Caki2 (cell line): Measurements from ENCODE around the gene ZNF830. TPM values are rescaled to one million over a fixed set of nuclear protein-coding genes. Genes with fewer than 3 reads are reported as not detected.
A peak's percentile ranks its signal among the peaks of the same experiment; 100 is the strongest.
"Not testable (repeated sequence)": the region's sequence is repeated elsewhere in the genome, so short reads cannot be mapped to it uniquely, and the experiment has no call there.

Experiments used
- DNase-seq: peaks from one replicate; pipeline ENCODE4 v3.0.0-alpha.2; 2015; ENCODE audit warnings: low read depth
- in situ Hi-C: cut with HindIII; loops from 2 replicates; pipeline ENCODE4 v1.10.0; 2016; ENCODE audit warnings: low sequenced_read_pairs, low pct_unique_long_range_greater_than_20kb, mixed read lengths
- total RNA-seq: library from RNA; depleted of rRNA; stranded (reverse); fragments of >200 nt; shearing (Covaris generic); gene quantifications from 2 replicates; pipeline ENCODE4 v1.2.3, GENCODE V29; 2014; ENCODE audit warnings: low replicate concordance

The ZNF830 gene
- total RNA-seq, 1 experiment from 2014 or later = 9.8 TPM

DNA sequence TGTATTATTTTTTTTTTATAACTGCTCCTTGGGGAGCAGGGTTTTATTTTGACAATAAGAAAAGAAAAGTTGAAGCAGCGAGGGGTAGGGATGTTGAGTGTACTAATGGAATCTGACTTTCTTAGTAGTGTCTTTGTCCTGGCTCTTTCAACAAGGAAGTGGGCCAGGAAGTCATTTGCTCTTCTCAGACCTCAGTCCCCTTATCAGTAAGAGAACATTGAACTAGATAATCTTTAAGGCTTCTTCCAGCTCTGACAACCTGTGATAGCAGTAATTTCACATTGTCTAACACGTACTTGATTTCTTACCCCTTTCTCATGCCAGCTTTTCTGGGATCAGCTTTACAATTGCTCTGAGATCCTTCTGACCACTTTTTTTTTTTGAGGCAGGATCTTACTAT, 27.3 kb downstream of the ZNF830 start:
- no peak for DNase-seq
- in situ Hi-C loops = no loop called here

DNA sequence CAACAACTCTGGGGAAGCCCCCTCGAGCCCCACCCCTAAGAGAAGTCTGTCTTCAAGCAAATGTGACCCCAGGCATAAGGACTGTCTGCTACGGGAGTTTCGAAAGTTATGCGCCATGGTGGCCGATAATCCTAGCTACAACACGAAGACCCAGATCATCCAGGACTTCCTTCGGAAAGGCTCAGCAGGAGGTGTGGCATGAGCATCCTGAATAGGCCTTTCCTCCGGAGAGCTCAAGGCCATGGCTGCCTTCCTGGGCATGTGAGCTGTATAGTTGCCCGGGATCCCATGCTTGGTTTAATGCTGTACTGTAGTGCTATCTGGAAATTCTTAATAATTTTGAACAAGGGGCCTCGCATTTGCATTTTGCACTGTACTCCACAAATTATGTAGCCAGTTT, 28.1 kb downstream of the ZNF830 start:
- in situ Hi-C loops = no loop called here

GRCh38 chr17:34990921-34991365, 29.6 kb downstream of the ZNF830 start:
- DNase-seq = no peak
- in situ Hi-C loops = no loop called here

More for the DNA sequence above, 28.1 kb downstream of the ZNF830 start:
- no peak for DNase-seq

- in situ Hi-C loops = no loop called here
- DNase-seq = no peak
Measured at GRCh38 chr17:34991606-34992005, 30.3 kb downstream of the ZNF830 start.

GRCh38 chr17:34993031-34993430, 31.7 kb downstream of the ZNF830 start:
- DNase-seq = no peak
- in situ Hi-C loops = no loop called here

GRCh38 chr17:34996422-34997285, 35.3 kb downstream of the ZNF830 start:
- in situ Hi-C loops = no loop called here
- DNase-seq = no peak

DNA sequence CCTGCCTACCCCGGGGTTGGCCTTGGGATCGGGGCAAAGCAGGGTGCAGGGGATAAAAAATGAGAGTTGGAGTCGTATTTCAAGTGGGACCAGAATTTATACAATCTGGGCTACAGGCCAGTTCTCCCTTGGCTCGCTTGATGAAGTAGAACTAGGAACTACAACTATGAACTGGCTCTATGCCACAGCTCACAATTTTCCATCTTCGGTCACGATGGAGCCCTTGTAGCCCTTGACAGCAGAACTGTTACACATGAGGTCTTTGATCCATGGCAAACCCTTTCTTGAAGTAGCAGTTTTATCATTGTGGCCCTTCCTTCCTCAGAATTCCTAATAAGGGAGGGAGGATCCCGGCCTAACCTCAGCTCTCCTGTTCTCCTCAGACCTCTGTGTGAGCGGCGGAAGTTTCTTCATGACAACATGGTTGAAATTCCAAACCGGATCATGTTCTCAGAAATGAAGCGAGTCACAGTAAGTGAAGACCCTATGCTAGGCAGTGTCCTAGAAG, 36.1 kb downstream of the ZNF830 start:
- no peak for DNase-seq
- in situ Hi-C loops = no loop called here

- DNase-seq = peak; percentile 71
- in situ Hi-C loops = no loop called here
Measured at GRCh38 chr17:34998205-34998604, 36.9 kb downstream of the ZNF830 start.

DNA sequence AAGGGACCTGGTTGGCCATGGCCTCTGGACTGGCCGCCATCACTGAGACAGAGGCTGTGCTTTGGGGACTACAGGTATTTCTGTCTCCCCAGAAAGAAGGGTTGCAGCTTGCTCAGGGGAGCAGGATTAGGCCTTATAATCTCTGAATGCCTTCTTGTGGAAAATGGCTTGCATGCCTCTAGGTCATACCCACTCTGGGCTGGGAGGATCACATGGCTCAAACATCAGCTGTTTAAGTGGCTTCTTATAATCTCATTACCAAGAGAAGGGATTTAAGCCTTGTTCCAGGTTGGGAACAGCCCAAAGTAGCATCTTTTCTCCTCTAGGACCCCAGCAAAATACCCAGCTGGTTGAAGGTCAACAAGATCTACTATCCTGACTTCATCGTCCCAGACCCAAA, 38.1 kb downstream of the ZNF830 start:
- in situ Hi-C loops = no loop called here
- no peak for DNase-seq

GRCh38 chr17:35000965-35001364, 39.6 kb downstream of the ZNF830 start:
- in situ Hi-C loops, DNase-seq: not testable (repeated sequence)

GRCh38 chr17:35001549-35001948, 40.2 kb downstream of the ZNF830 start:
- in situ Hi-C loops = no loop called here
- DNase-seq = no peak

- DNase-seq = peak; percentile 40
- in situ Hi-C loops = no loop called here
Measured at GRCh38 chr17:35002876-35003551, 41.7 kb downstream of the ZNF830 start.

DNA sequence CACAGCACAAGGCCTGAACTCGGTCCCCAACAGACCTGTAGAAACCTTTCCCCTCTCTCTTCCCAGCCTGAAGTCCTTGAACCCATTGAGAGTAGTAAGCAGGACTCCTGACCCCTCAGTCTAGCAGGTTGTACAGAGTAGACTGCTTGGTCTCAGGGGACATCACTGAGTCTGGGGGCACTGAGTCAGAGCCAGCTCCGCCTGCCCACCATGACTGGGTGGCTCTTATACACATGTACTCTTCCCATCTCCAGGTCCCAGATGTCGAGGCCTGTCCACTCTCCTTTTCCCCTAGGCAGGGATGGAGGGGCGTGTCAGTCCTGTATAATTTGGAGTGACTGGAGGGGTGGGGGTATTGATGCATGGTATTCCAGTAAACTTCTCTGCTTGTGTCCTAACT, 42.4 kb downstream of the ZNF830 start:
- in situ Hi-C loops = no loop called here
- no peak for DNase-seq

GRCh38 chr17:35006345-35006744, 45.0 kb downstream of the ZNF830 start:
- in situ Hi-C loops = no loop called here
- no peak for DNase-seq

DNA sequence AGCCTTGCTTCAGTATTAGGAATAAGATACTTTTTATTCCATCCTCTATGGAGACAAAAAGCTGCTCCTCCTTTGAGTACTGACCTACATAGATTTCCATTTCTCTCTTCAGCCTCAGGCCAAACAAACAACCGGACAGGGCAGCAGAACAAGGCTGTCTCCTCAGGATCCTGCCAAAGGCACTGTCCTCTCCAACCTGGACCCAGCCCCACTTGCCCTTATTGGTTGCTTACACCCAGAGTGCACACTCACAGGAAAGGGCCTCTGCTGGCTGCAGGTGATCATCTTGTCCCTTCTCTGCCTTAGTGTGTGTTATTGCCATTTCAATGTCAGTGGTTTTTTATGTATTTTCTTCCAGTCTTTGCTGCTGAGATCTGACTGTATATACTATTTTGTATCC, 45.6 kb downstream of the ZNF830 start:
- in situ Hi-C loops = no loop called here
- DNase-seq = no peak

- DNase-seq = no peak
- in situ Hi-C loops = no loop called here
Measured at GRCh38 chr17:35010093-35010492, 48.8 kb downstream of the ZNF830 start.

- in situ Hi-C loops = no loop called here
- DNase-seq = no peak
Measured at GRCh38 chr17:35011671-35012216, 50.4 kb downstream of the ZNF830 start.
